NCI-H1105 treated with DMSO at 0.1 percent for 48 hours (cell line): Measurements from ENCODE around the gene LYPD1.
A peak's percentile ranks its signal among the peaks of the same experiment; 100 is the strongest.

Source experiments
- DNase-seq: peaks from one replicate; lab custom pipeline; 2025; lab: John Stamatoyannopoulos, UW

Gene LYPD1

DNA sequence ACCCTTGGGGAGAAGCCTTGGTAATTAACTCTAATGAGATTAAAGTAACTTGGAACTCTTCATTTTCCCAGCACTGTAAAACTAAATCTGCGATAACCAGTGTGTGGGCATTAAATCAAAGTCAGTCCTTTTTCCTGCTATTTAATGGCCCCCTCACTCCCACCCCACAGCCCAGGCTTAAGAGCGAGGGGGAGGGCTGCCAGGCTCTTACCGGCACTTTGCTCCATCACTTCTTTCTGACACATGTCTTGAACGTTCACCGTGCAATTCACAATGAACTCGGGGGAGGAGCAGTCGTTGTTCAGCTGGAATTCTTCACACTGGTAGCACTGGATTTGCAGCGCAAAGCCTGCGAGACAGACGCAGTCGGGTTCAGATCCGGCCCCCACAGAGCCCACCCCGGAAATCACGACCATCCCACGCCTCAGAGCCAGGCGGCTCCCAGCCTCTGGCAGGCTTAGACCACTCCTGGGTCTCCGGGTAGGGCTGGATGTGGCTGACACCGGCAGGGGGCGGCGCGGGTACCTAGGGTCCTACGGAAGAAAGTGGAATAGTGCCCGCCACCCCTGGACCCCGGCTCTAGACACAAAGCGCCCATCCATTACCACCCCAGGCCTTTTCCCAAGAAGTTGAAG is 1.7 kb downstream of the LYPD1 start:
- DNase-seq: peak; percentile 53

DNA sequence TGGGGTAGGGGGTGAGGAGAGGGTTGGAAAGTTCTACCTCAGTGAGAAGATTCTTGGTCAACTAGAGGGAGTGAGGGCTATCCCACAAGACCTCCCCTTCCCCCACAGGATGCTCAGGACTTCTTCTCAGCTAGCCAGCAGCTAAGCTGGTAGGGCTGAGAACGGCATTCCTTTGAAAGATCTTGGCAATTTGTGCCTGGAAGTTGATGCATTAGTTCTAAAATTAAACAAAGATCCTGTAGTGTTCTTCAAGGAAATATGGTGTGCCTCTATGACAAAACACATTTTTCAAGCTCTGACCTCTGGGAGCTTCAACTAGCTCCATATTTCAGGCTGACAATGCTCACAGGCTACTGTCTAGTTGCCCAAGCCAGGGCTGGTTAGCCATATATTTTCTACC is 2.3 kb downstream of the LYPD1 start:
- no peak for DNase-seq

DNA sequence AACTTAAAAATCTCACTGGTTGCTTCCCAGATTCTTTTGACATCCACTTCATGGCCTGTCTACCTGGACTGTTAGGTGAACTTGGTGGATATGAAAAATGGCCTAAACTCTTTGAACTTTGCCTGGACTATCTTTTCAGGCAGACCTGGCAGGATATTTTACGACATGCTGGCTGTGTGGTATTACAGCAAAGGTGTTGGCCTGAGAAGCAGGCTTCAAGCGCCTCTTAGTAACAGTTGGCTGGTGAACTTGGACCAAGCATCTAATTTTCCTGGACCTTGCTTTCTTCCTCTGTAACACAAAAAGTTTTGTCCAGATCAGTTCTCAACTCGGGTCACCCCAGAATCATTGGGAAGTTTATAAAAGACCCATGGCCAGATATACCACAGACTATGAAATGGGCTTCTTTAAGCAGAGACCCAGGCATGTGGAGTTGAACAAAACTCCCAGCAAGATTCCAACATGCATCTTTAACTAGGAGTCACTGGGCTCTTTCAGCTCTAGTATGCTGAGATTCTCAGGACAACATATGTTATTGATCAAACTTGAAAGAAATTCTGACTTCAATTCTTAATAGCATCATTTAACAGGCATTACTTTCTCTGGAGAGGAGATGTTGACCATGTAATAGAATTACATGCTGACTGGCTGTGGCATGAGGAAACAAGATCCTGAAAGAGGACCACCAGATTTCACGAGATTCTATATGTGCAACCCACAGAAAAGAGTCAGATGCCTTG is 4.4 kb downstream of the LYPD1 start:
- DNase-seq: no peak

DNA sequence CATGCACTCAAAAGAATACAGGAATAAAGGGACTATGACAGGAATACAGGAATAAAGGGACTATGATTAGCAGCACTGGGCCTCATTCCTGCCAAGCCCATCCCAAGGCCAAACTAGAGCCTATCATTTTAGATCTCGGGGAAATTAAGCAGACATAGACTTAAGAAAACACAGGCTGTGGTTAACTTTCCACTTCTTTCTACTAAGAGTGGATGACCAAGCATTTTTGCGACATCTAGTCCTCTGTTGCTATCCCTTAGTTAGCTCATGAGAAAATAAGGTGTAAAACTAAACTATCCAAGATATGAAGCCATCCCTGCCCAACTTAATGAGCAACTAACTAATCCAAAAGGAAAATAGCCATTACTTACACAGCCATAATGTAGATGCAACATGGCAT is 5.9 kb downstream of the LYPD1 start:
- DNase-seq: no peak

DNA sequence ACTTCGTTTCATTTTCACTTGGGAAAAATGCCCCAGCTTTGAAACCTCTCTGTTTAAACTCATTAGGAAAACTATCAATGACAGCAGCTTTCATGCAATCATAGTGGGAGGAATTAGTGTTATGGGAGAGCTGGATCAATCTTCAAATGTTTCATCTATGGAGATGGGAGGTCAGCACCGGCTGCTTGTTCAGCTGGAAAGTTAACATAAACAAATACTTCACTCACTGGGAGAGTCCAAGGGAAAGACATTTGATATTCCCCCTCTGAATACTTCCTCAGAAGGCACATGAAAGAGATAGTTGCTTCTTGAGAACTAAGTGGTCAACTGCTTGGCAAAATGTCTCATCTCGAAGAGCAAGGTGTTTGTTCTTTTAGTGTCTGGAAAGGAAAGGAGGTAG is 7.3 kb downstream of the LYPD1 start:
- no peak for DNase-seq

DNA sequence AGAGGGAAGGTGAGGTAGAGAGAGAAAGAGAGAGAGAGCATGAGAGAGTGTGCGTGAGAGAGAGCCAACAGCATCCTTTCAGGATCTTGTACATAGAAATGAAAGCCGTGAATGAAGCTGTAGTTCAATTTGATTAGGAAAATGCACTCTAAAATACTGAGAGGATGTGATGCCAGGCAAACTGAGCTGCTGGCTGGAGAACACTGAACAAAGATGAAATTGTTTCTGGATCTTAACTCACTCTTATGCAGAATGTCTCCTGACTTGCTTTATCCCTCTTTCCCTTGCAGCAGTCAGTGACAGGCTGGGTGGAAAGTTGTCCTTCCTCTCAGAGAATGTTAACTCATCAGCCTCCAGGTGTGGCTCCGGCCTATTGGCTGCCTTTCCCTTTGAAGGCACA is 10.7 kb downstream of the LYPD1 start:
- DNase-seq: no peak

DNA sequence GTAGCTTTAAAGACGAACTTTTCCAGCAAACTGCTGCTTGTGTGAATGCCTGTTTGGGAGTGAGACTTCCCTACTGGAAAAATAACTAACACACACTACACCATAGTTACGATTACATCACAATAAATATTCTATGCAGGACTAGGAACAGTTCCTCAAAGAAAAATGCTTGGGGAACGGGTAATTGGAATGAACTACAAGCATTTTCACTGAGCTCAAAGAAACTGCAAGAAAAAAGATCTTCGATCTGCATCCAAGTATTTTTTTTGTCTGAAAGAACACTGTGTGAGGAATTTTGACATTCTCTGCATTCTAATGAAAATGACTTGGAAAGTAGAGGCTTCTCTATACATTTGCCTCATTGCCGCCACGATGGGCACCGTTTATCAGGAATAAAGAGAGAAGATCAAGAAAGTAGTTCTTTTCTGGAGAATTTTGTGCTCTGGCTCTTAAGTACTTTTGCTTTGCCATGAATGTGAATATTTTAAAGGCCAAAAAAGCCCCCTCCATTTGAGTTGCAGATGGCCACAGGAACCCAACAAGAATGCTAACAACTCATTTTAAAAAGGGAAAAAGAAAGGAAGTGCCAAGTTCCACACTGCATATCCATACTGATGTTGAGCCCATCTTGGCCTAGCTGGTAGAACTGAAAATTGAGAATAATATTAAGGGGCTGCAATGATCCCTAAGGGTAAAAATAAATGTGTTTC is 13.6 kb downstream of the LYPD1 start:
- no peak for DNase-seq

DNA sequence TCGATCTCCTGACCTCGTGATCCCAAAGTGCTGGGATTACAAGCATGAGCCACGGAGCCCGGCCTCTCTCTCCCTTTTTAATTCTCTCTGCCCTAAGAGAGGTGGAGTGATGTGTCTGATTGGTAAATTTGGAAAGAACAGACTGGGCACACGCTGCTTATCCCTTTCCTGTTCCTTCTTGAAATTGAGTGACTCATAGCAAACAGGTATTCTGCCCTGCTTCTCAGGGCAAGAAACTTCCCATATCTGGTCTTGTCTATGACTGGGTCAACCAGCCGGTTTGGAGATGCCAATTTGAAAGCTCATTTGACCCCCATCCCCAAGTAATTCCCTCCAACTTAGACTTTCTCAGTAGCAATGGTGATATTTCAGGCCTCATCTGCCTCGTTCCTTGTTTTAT is 15.0 kb downstream of the LYPD1 start:
- DNase-seq: no peak

DNA sequence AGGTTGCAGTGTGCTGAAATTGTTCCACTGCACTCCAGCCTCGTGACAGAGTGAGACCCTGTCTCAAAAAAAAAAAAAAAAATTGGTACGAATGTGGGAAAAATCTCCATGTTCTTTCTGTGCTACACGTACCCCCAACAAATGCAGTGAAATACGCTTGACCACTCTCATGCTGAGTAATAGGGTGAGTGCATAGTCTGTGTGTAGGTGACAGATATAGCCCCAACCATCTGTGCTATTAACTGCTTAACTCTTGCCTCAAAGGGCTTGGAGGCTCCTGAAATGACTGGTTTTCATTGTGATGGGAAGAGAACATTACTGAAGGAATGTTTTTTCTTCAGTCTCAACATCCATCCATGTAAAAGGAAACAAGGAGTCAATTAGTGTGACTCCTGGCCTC is 15.7 kb downstream of the LYPD1 start:
- DNase-seq: no peak

DNA sequence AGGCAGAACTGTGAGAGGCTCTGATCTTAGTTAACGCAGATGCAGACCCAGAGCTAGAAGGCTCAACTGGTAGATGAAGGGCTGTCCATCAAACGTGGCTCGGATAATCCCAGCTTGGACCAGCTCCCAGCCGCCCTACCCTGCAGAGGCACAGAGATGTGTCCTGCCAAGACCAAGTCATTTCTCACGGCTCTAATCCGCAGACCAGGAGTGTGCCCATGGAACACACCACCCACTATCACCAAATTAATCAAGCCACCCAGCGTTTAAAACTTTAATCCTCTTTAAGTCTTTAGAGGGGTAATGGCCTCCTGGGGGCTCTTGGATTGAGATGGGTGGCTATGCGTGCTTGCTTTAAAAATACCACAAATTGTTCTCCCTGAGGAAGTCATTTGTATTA is 17.5 kb downstream of the LYPD1 start:
- no peak for DNase-seq

DNA sequence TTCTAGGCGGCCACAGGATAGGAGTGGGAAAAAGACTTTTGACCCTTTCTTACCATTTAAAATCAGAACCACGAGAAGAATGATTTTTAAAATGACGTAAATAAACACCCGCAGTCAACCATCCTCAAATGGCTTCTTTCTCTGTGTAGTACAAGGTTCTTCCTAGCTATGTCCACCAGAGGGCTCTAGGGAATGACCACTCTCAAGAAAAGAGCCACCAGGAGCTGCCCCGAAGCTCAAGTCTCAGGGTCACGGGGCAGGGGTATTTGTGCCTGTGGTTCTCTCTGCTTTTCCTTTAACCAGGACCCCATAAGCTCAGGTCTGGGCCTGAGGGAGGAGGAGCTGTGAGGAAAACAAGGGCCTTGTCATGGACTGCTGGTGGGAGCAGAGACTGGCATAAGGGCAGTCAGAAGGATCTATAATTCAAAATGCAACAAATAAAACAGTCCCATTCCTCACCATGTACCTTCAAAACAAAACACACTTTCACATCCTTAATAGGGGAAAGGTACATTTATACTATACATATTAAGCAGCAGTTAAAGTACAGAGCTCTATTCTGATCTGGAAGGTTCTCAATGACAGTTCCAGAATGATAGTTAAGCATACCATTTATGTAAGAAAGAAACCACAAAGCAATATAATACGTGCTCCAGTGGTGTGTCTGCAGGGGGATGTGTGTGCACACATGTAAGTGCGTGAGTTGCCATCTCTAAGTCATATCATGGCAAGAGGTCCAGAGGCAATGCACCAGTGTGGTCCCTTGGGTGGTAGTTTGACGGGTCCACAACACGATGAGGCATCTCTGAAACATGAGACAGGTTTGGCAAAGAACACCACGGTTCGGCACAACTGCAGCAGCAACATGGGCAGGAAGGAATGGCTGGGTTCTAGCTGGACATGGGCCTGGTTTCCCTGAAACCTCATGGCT is 18.6 kb downstream of the LYPD1 start:
- DNase-seq: no peak

DNA sequence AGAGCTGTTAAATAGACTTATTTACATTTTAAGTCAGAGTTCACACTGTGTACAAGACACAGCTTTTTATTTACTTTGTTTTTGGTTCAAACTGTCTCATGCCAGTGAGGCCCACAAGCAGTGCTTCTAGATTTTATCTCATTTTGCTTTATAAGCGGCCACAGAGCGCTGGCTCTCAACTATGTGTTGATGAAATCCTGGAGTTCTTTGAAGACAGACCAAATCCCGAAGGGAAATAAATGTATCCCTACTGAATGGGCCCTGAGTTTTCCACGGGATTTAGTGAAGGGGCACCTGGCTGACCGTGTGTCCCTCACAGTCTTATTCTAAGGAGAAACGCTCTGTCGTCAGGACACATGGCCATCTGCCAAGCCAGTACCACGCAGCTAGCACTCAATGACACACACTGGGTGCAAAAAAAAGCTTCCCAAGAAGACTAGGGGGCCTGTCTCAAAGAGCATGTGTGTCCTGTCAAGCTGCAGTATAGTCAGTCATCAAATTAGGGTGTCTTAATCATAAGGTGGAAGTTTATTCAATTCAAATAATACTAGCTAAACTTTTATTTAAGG is 23.4 kb downstream of the LYPD1 start:
- DNase-seq: no peak

DNA sequence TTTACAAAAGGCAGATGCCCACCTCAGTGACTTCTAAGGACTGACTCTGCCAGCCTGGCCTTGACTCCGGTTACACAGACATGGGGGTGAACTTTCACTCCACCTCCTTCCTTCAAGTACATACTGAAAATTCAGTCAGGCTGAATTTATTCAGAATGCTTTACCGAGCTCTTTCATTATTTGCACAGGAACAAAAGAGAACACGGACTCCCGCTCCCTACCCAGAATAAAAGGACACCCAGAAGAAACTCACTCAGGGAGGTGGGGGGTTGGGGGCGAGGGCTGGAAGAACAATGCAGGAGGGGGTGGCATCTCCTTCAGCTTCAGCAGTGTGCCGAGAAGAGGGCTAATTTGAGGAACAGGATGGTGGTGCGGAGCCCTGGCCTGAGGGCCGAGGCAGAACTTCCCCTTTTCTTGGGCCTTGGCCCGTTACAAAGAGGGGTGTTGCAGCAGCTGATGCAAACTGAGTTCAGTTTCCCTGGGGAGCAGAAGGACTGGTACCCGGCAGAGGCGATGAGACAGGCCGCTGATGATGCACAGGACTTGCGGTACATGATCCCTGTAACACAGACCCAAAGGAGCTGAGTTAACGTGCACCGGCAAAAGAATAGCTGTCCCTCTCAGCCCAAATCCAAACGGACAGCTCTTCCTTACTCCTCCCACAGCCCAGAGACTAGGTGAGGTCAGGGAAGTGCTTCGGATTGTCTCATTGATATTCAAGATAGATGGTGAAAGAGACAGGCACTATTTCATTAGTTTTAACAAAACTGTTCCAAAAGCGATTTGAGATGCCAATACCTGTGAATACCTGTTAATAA is 24.1 kb downstream of the LYPD1 start:
- DNase-seq: no peak

DNA sequence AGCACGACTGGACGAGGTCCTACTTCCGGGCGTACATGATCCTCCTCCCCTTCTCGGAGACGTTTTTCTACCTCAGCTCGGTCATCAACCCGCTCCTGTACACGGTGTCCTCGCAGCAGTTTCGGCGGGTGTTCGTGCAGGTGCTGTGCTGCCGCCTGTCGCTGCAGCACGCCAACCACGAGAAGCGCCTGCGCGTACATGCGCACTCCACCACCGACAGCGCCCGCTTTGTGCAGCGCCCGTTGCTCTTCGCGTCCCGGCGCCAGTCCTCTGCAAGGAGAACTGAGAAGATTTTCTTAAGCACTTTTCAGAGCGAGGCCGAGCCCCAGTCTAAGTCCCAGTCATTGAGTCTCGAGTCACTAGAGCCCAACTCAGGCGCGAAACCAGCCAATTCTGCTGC is 24.8 kb downstream of the LYPD1 start:
- DNase-seq: no peak

DNA sequence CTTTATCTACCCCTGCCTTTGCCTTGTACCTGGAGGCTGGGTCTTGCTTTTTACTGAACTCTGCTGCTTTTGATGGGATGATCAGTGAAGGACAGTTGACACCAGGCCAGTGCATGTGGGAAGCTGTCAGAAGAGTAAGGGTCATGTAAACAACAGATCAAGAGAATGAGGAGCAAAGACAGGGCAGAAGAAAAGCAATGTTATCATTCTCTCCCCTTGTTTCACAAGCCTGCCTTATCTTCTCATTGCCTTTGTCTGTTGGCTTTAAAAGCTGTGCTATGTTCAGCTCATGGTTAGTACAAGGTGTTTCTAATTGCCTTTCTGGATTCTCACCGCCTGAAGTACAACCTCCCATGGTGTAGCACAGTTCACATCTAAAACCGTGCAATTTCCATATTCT is 27.6 kb downstream of the LYPD1 start:
- DNase-seq: no peak

DNA sequence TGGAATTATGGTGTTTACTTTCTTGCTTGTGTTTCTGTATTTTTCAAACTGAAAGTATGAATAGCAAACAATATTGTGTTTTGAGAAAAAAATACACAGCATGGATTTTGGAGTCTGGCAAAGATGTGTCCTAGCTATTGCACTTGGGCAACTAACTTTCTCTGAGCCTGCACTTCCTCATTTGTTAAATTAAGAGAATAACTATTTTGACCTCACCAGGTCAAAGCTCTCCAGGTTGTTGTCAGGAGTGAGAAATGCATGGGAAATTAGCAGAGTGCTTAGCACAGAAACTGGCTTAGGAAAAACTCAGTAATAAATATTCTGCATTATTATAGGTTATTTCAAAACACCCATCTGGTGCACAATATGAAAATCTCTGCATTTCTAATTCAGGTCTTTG is 28.2 kb downstream of the LYPD1 start:
- no peak for DNase-seq

DNA sequence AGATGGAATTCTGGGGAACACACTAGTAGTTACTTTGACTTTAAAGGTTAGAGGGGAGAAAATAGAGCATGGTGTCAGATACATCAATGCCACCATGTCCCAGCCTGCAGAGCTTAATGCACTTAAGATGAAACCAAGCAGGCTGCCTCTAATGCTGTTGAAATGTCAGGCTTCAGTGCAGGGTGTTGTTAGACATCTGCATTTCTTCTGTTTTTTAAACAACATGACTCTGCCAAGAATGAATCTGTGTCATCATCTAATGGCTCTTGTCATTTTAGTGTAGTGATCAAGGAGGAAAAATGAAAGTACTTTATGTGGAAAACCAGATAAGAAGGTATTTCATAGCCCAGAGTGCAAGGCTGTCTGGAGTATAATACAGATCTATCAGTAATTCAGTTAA is 29.9 kb downstream of the LYPD1 start:
- no peak for DNase-seq

DNA sequence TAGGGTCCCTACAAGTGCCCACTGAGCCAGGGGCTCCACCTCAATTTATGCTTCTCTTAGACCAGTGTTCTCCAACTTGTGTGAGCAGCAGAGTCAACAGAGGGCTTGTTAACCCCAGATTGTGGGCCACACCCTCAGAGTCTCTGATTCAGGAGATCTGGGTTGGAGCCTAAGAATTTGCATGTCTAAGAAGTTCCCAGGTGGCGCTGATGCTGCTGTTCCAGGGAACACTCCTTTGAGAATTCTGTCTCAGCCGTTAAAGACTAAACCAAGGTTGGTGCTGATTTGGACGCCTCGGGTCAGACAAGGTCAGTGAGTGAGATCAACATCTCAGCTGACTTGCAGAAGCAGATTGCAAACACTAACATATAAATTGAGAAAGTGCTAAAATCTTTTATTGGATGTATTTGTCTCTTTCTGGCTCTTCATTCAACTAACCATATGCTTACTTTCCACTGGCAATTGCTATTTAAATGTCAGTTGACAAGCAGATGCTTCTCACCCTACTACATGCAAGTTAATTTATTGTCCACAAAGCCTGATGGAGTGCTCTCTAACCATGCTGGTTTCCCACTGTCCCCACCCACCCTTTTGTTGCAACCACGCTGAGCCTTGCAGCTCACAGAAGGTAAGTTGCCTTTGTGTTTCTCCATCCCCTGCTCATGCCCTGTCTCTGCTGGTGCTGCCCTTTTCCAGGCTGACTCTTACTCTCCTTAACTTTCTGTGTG is 31.5 kb downstream of the LYPD1 start:
- no peak for DNase-seq

DNA sequence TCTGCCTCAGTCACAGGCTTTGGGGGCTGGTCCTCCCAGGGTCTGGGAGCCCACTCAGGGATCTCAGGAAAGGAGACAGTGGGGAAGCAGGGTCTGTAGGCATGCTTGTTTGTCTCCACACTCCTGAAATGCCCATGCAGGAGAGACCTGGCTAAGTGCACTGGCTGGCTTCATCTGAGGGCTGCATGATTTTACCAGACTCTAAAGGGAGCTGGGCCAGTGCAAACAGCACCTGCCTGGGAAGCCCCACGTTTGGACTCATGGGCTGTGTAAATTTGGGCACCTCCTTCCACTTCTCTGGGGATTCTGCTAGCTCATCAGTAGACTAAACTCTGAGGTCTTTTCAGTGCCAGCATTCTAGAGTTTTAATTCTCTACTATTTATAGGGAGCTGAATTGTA is 33.7 kb downstream of the LYPD1 start:
- DNase-seq: no peak

DNA sequence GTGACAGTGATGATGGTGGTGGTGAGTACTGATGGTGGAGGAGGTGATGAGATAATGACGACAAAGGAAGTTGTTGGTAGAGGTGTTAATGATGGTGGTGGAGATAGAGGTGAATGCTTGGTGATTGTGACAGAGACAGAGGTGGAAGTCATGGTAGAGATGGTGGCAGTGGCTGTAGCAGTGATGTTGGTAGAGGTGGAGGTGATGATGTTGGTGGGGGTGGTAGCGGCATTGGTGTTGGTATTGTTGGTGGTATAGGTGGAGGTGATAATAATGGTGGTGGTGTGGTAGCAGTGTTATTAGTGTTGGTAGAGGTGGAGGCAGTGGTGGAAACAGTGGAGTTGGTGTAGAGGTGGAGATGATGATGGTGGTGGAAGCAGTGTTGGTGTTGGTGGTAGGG is 36.4 kb downstream of the LYPD1 start:
- DNase-seq: no peak
